Bone marrow (tissue), 2 donors: ENCODE measurements around the gene TSPAN1.

ENCODE experiments used
- DNase-seq, 2 donors: peaks; one replicate each; lab custom pipeline; 2025; lab: John Stamatoyannopoulos, UW

The TSPAN1 gene

DNA sequence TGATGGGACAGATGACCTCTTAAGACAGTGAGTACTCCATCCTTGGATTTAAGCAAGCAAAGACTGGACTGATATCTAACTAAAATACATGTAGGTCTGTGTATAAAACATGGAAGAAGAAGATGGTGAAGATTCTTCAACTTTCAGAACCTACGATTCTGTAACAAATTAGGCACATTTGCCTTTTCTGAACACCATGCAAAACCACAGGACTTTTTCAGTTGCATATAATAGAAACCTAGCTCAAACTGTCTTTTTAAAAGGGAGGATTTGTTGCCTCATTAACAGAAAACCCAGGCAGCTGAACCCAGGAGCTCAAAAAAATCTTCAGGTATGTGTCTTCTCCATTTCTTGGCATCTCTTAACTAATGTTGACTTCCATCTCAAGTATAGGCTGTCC, 14.7 kb upstream of the TSPAN1 start:
- no peak for DNase-seq

DNA sequence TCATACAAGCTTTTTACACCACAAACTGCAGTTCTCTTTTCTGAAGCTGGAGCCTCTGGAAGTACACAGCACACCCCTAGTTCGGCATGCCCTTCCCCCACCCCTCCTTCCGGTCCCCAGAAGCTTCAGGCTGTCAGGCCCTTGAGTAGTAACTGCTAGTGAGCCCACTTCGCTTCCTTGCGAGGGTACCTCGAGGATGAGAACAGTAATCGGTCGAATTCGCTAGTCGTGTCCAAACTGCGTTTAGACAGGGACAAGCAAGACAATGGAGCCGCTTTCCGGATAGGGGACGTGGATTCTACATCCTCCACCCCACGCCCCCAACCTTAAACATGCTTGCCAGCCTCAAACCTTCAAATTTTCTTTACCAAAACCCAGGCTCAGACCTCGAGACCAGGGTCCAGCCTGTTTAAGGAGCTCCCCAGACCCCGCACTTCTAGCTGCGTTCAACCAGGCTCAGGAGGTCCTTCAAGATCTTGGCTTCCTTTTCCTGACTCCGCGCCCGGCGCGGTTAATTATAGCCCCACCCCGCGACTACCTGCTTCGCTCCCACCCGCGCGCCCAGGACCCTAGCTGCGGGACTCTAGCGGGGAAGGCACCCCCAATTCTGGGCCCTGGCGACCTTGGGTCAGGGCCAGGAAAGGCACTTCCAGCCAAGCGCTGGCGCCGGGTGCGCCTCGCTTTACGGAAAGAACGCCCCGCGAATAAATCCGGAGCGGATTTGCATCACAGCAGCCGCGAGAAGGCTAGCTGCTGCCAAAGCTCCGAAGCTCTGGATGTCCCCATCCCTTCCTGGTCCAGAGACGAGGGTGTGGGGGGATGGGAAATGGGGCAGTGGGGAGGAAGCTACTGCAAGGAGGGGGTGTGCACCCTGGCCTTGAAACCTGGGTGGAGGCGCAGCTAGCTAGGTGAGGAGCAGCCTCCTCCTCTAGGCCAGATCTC, 8.1 kb upstream of the TSPAN1 start:
- peak; percentile 33 to 51 for DNase-seq

DNA sequence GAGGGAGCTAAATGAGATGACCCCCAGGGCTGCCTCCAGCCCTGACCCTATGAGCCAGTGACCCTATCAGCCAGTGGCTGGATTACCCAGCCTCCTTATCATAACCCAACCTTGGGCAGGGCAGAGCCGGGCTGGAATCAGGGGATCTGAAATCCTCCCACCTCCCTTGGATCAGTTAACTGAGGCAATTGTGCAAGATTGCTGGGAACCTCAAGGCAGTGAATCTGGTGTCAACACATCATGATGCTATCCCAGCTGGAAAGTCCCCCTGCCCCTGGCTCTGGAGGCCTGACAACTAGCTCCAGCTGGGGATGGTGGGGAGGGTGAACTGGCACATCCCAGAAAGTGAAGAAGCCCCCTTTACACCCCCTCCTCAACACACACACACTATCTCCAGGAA, 6.4 kb upstream of the TSPAN1 start:
- no peak for DNase-seq

DNA sequence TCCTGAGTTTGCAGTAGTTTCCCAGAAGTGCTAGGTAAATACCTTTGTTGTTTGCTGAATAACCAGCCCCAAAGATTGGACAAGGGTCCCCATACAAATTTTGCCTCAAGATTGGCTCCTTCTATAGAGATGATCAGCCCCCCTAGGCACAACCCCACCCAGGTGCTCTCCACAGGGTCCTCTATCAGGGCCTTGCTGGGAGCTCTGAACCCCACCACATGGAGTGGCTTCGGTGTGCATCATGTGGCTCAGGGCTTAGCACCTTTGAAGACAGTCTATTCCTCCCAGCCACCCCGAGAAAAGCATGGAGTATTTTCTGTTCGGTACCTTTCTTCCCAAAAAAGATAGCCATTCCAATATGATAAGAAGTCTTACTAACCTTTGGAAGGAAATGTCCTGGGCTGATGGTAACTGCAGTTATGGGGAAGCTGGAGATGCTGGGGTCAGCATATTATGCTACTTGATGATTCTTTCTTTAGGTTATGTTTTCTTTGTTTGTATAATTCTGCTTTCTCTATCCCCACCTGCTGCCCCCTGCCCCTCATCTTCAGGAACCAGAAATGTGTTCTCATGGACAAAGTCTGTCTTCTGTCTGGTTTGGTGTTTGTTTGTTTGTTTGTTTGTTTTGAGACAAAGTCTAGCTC, 5.0 kb upstream of the TSPAN1 start:
- no peak for DNase-seq

DNA sequence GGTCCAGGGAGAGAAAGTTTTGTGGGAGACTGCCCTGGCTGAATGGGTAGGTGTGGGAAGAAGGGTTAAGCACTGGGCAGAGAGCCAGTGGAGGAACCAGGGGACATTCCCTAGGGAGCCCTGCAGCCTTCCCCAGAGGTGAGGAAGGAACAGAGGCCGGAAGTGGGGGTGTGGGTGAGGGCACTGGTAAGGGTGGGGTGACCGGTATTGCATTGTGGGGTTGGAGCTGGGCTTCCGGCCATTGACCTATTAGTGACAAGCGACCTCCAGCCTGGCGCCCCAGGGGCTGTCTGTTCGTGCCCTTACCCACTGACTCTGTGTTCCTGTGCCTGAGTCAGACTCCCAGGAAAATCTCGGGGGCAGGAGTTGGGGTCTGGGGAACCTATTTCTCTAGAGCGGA, 3.5 kb upstream of the TSPAN1 start:
- no peak for DNase-seq

DNA sequence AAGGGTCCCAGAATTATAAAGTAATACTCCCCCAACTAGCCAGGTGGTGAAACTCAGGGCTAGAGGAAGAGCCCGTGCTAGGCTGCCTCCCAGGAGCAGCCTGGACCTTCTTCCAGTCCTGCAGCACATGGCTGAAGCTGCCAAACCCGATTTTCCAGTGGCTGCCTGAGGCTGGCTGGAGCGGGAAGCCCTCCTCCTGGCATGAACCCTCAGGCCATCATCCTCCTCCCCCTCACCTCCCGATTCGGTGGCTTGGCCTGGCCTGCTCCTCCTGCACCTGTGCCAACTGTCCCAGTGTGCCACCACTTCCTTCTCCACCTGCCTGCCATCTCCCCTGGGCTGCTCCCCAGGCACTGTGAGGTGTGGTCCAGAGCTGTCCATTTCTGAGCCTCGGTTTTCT, 3.0 kb upstream of the TSPAN1 start:
- no peak for DNase-seq

DNA sequence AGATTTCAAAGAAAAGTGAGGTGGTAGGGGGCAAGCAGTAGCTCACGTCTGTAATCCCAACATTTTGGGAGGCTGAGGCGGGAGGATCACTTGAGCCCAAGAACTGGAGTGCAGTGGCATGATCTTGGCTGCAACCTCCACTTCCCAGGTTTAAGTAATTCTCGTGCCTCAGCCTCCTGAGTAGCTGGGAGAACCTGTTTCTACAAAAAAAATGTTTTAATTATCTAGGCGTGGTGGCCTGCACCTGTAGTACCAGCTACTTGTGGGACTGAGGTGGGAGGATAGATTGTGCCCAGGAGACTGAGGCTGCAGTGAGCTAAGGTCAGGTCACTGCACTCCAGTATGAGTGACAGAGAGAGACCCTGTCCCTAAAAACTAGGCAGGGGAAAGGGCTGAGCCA, 2.6 kb upstream of the TSPAN1 start:
- DNase-seq: no peak

DNA sequence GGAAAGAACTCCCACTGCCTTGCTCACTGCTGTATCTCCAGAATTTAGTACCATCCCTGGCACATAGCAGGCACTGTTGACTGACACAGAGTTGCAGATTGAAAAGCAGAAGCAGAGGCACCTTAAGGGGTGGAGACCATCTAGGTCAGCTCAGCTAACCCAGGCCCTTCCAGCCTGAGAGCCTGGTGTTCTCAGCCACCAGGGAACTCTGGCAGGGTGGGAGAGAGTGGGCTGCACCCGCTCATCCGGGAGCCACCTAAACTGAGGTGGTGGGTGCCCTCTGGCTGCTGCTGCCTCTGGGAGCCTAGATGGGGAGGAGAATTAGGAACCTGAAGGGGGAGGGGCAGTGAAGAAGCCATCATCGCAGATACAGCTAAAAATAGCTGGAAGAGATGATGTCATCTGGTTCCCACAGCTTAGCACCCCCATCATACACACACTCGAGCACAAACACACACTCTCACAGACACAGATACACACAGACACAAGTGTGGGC, 1.5 kb upstream of the TSPAN1 start:
- no peak for DNase-seq

DNA sequence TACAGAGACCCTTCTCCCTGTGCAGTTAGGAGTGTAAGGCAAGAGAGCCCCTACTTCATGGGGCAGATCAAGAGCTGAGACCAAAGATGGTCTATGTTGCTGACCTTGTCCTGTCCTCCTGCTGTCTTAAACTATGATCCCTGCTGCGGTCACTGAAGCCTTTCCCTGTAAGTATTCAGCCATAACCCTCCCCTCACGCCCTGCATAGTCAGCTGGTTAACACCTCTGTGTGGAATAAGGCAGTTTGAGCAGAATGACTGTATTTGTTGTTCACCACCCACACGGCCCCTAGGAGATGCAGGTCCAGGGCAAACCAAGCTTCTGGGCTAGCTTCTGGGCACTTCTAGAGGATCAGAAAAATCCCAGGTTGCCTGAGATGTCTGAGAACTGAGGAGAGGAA, 356 bp downstream of the TSPAN1 start:
- DNase-seq: no peak

DNA sequence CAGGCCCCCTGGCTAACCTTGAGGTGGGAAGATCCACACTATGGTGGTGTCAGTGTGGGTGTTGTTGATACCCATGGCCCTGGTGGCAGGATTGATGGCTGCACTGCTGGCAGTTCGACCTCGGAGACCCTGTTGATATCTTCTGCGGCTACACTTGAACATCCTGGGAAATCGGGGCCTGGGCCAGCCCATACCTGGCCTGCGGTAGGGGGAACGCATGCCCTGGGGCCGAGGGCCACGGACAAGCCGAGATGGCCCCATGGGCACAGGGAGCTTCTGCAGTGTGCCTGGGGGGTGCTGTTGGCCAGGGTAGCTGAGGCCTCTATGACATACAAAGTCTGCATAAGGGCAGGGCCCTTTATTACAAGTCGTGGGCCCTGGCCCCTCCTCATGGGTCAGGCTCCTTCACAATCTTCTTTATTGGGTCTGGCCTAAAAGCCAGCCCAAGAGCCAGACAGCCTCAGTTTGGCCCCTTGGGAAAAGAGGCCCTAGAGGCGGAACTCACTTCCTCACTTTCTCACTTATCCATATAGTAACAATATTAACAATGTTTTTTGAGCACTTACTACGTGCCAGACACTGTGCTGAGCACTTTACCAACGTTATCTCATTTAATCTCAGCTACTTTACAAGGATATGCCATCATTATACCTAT, 1.5 kb downstream of the TSPAN1 start, which contains the start of gene P3R3URF:
P3R3URF (minus strand) TSS at position 278 of the 655 bp plus-strand sequence; CDS start at position 261, 17 bp downstream.
- no peak for DNase-seq

DNA sequence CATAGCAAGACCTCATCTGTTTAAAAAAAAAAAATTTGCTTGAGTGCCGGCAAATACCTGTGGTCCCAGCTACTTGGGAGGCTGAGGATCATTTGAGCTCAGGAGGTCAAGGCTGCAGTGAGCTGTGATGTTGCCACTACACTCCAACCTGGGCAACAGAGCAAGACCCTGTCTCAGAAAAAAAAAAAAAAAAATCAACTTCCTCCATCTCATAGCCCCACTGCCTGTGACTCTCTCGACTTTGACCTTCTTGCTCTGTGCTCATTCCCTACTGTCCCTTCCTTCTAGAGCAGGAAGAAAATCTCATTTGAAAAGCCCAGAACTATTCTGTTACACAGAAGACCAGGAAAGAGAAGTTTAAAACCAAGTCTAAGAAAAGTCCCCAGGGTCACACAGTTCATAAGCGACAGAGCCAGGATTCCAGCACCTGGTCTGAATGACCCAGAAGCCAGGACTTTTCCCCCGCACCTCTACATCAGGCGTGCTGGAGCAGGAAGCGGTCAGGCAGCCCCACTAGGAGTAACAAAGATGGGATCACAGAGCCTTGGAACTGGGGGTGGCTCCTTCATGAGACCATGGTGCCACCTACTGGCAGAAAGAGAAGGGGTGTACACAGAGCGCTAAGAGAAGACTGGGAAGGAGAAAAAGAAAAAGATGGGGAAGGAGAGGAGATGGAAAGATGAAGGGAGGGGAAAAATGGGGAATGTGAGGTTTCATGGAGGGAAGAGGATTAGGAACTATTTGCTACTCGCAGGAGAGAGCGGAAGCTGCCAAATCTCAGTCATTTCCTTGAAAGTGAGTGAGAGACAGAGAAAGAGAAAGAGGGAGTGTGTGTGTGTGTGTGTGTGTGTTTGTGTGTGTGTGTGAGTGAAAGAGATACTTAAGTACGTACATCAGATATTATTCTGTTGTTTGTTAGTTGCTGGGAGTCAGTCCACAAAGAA, 4.5 kb downstream of the TSPAN1 start:
- DNase-seq: peak; percentile 8 to 63

DNA sequence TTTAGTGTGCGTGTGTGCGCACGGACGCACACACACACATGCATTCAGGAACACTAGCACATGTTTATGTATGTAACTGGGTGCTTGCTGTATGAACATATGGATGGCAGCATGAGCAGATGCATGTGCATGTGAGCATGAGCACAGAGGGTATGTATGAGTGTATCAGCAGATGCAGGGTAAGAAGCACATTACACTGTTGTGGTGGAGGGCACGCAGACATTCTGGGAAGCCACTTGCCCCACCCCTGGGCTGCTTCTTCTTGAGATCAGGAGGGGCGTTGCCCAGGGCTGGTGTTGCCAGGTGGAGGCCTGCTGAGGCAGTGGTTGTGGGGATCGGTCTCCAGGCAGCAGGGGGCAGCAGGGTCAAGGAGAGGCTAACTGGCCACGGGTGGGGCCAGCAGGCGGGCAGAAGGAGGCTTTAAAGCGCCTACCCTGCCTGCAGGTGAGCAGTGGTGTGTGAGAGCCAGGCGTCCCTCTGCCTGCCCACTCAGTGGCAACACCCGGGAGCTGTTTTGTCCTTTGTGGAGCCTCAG, 5.3 kb downstream of the TSPAN1 start:
- no peak for DNase-seq

DNA sequence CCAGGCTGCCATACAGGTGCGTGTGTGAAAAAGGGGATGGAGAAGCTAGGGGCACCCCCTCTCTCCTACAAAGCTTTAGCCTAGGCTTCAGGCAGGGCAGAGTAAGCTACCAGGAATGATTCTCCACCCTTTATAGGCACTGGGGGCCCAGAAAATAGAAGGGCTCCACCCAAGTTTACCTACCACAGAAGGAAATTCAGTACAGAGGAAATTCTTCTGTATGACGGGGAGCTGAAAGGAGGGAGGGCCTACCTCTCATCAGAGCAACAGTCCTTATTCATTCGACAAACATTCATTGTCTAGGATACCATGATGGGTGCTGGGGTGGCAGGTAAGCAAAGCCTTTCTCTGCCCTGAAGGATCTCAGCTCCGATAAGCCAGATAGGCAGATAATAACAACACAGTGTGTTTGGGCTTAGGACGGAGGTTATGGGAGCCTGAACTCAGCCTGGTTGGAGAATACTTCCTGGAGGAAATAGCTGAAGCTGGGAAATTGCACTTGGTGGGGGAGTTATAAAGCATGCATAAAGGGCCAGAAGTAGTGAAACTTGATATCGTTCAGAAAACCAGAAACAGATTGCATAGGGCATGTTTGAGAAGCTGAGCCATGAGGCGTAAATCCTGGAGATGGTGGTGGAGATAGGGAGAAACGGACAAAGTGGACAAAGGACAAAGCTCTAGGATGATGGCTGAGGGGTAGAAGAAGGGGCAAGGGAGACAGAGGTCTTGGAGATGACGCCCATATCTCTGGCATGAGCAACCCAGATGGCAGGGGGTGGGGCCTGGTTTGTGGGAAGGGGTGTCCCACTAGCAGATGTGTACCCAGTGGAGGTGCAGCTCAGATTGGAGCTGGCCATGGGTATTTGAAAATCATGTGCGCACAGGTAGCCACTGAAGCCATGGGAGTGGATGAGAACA, 6.7 kb downstream of the TSPAN1 start:
- no peak for DNase-seq

DNA sequence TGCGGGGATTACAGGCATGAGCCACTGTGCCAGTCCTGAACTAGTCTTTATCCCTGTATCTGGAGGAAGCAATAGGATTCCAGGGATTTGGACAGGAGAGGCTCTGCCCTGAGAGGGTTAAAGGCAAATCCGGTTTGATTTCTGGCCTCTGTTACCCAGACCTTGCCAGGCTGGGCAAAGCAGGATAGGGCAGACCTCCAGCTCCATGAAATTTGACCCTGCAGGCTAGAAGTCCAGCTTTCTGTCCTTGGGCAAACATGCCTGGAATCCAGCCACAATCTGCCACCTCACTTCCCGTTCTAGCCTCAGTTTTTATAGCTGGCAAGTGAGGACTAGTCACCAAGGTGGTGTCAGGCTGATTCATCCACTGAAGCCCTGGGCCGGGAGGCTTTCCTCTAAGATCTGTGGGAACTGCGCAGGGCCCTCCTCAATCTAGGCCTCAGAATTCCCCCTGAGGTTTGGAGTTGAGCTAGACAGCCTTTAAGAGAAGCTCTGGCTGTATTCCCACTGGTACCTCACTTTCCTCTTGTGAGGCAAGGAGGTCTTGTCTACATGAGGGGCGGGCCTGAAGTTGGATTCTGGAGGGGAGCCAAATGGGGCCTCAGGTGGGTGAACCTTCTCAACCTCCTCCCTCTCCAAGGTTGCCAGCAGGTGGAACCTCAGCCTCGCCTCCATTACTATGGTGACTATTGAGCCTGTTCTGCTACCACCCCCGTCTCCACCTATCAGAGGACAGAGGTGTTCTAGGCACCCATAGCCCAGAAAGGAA, 8.4 kb downstream of the TSPAN1 start:
- no peak for DNase-seq

DNA sequence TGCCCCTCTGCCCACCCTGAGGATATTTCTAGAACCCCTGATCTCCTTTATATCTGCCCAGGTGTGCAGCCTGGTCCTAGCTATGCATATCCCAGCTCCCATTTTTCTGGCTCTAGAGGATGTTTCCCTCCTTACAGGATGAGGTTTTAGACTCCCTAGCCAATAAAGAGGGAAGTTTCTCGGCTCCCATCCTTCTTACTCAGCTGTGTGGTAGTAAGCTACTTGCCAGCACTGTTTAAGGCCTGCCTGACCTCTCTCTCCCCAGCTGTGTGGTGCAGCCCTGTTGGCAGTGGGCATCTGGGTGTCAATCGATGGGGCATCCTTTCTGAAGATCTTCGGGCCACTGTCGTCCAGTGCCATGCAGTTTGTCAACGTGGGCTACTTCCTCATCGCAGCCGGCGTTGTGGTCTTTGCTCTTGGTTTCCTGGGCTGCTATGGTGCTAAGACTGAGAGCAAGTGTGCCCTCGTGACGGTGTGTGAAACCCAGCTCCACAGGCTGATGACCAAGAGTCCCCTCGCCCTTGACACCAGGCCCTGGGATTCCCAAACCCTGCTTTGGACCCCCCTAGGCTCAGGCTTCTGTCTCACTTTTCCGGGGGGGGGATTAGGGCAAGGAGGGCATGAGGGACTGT, 9.2 kb downstream of the TSPAN1 start:
- DNase-seq: no peak

DNA sequence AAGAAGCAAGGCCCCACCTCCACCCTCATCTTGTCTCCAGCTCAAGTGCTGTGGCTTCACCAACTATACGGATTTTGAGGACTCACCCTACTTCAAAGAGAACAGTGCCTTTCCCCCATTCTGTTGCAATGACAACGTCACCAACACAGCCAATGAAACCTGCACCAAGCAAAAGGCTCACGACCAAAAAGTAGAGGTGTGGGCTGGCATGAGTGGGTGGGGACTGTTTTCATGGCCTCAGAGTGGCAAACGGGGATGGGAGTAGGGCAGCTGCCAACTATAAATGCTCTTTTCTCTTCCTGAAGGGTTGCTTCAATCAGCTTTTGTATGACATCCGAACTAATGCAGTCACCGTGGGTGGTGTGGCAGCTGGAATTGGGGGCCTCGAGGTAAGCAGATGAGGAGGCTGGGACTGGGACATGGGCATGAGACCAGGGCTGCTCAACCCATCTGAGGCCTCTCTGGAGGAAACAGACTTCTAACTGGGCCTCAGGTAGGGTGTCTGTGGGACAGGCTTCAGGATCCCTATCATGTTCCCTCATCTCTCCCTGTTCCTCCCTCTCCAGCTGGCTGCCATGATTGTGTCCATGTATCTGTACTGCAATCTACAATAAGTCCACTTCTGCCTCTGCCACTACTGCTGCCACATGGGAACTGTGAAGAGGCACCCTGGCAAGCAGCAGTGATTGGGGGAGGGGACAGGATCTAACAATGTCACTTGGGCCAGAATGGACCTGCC, 10.2 kb downstream of the TSPAN1 start:
- no peak for DNase-seq

DNA sequence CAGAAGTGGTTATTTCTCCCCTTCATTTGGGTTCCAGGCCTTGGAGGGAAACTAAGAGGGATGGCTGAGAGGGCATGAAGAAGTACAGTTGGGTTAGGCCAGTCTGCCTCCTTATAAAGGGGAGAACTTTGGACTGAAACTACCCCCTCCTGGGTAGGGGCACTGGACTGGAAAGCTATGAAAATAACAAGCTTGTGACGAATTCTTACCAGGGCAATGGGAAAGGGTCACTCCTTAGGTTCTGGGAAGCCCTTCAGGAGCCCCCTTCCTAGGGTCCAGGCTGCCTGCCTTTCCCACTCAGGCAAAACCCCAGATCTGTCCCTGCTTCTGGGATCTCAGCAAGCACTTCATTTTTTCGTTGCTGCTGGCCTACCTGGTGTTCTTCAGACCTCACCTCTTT, 11.2 kb downstream of the TSPAN1 start:
- DNase-seq: no peak
